Heart left ventricle (tissue), 16 donors: ENCODE results near the gene THSD4. TPM values are rescaled to one million over a fixed set of nuclear protein-coding genes. Genes with fewer than 3 reads are reported as not detected.

Experiments
- ATAC-seq, 4 donors: fragments of 200-7000 bp; cut with Tn5 transposase; one replicate each; pipeline ENCODE4 v1.9.1; 2020 to 2022; ENCODE audit warnings: moderate library complexity in 4 of 4, mild to moderate bottlenecking in 3 of 4, moderate number of reproducible peaks in 1 of 4
- DNase-seq, 5 donors: peaks; one replicate each; pipeline ENCODE4 v3.0.0-alpha.2; 2020
- H3K27ac ChIP-seq, 12 donors: fragments of 200-600 bp; sonication (generic) in 4 of 12; one replicate each; pipeline versions ENCODE4 v1.5.0 to v1.8.0; 2016 to 2022; ENCODE audit warnings: mild to moderate bottlenecking in 2 of 12
- H3K27me3 ChIP-seq, 9 donors: fragments of 200-600 bp; sonication (generic) in 2 of 9; one replicate each; pipeline versions ENCODE4 v1.5.1 to v1.8.0; 2016 to 2022; ENCODE audit warnings: mild to moderate bottlenecking in 3 of 9
- H3K36me3 ChIP-seq, 9 donors: fragments of 200-600 bp; sonication (generic) in 2 of 9; one replicate each; pipeline versions ENCODE4 v1.5.0 to v1.8.0; 2018 to 2022; ENCODE audit warnings: mild to moderate bottlenecking in 2 of 9
- H3K4me1 ChIP-seq, 12 donors: fragments of 200-600 bp; sonication (generic) in 4 of 12; one replicate each; pipeline versions ENCODE4 v1.5.0 to v1.8.0; 2016 to 2022; ENCODE audit warnings: mild to moderate bottlenecking in 3 of 12
- H3K4me3 ChIP-seq, 12 donors: fragments of 200-600 bp; sonication (generic) in 4 of 12; one replicate each; pipeline versions ENCODE4 v1.5.0 to v1.8.0; 2017 to 2022; ENCODE audit warnings: mild to moderate bottlenecking in 9 of 12, moderate library complexity in 4 of 12
- H3K9me3 ChIP-seq, 12 donors: fragments of 200-600 bp; sonication (generic) in 4 of 12; one replicate each; pipeline versions ENCODE4 v1.5.0 to v1.8.0; 2016 to 2022; ENCODE audit warnings: mild to moderate bottlenecking in 1 of 12
- POLR2A ChIP-seq, 2 donors: fragments of 450-650 bp; IDR thresholded peaks; one replicate each; pipeline ENCODE4 v1.6.1; 2017; ENCODE audit warnings: antibody characterized with exemption in 2 of 2, mild to moderate bottlenecking in 2 of 2, moderate library complexity in 2 of 2
- WGBS, 4 donors: extraction: QIAGEN DNeasy Blood & Tissue Kit in 2 of 4; methylation state at CpG; one replicate each; pipeline versions ENCODE4 v1.1.5 to v1.1.7; 2013 to 2018; 5-methylcytosine and 5-hydroxymethylcytosine counted together
- intact Hi-C, 10 donors: fragments of 100-400 bp; cut with DNase I; formaldehyde crosslinking; loops; one replicate each; pipeline versions ENCODE4 v1.11.1 to v1.14.2; 2022
- polyA plus RNA-seq, 2 donors: library from polyadenylated mRNA; stranded (reverse); fragments of 200-250 nt; gene quantifications; one replicate each; pipeline ENCODE4 v1.2.3, GENCODE V29; 2013
- total RNA-seq, 9 donors: library from RNA; depleted of rRNA in 2 of 9; stranded (reverse); fragments of >200 nt in 2 of 9; fragmentation: NEBNext Ultra II Directional in 3 of 9; extraction: Animal tissue kit (Norgen Biotek cat#: 25700) in 3 of 9; gene quantifications; one replicate each; pipeline versions ENCODE4 v1.1.0 to v1.2.4, GENCODE V29; 2016 to 2023
- TF ChIP-seq, protein P1 (sequence below), 12 donors: fragments of 200-600 bp; sonication (generic) in 4 of 12; IDR thresholded peaks; one replicate each; pipeline versions ENCODE4 v1.5.0 to v1.8.0; 2018 to 2022; ENCODE audit warnings: antibody characterized with exemption in 12 of 12, mild to moderate bottlenecking in 5 of 12
- donor health status: ischemic (EF 13 %, LVEDD 7.1; RV severe dilation, severe dysfunction).
- donor health status: healthy with polysubstance abuse.
- donor health status: DM: no; HTN: yes; CAD: no.
- donor health status: DM: no; HTN: no; CAD: no.
- donor health status: ischemic (EF 25% LVEDD 6.9; RV normal size, moderate dysfunction).
- donor health status: ischemic (EF 25% LVEDD 5.7; RV mildly dilated, moderate dysfunction).
- donor health status: healthy.
- donor health status: DM: yes; HTN: yes; CAD: no.
- donor health status: ischemic (EF 35%, LVEDD 5.7; RV mildly dilated, moderate dysfunction).
- donor health status: nonischemic (EF 11% LVEDD 7.7; RV severe dilation, severe dysfunction).
- donor health status: DM: yes; HTN: yes; CAD: no.
- donor health status: PGD.
- donor health status: ischemic (EF 29% LVEDD 5.4; RV normal size, mild dysfunction).
- donor health status: nonischemic (EF 23%, LVEDD 6.1; RV moderate dilation, normal function).

The THSD4 gene
- total and polyA plus RNA-seq, 11 donors, result 32.6 to 206 (median 93.2) TPM

DNA sequence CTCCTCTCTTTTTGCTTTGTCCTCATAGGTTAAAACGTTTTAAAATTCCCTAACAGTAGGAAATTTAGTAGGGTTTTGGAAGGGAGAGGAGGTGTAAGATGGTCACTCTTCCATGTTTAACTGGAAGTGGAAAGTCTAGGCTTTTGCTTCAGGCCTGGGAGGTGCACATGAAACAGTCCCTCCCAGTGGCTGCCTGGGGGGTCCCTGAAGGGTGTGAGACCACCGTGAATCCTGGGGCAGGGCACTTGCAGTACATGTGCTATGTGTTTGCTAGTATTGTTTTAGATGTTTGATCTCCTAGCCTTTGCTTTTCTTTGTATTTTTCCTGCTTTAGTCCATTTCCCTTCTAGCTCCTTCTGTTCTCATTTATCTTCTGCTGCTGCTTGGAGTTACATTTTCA is 178.5 kb downstream of the THSD4 start:
- Histone ChIP-seq H3K27ac (peak overlapping the region in 1 of 12 donors; percentile 15), H3K27me3 (no peaks in the 10 kb centered on the region), H3K36me3 (no peaks in the 10 kb centered on the region), H3K4me1 (peaks cover 0 to 38% (median 15%) of the 10 kb centered on the region in 12 donors), H3K9me3 (peaks cover 0 to 7% (median 0%) of the 10 kb centered on the region in 12 donors), H3K4me3 (no peak overlapping the region)
- ATAC-seq (no peak), DNase-seq (no peak)
- 30 to 51% (median 41%) methylated on average over 2 of the region's 2 CpGs for WGBS, 4 donors
- no peak for TF ChIP-seq POLR2A (IDR thresholded peaks at IDR 0.05)
- TF ChIP-seq, protein P1, sequence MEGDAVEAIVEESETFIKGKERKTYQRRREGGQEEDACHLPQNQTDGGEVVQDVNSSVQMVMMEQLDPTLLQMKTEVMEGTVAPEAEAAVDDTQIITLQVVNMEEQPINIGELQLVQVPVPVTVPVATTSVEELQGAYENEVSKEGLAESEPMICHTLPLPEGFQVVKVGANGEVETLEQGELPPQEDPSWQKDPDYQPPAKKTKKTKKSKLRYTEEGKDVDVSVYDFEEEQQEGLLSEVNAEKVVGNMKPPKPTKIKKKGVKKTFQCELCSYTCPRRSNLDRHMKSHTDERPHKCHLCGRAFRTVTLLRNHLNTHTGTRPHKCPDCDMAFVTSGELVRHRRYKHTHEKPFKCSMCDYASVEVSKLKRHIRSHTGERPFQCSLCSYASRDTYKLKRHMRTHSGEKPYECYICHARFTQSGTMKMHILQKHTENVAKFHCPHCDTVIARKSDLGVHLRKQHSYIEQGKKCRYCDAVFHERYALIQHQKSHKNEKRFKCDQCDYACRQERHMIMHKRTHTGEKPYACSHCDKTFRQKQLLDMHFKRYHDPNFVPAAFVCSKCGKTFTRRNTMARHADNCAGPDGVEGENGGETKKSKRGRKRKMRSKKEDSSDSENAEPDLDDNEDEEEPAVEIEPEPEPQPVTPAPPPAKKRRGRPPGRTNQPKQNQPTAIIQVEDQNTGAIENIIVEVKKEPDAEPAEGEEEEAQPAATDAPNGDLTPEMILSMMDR (IDR thresholded peaks at IDR 0.05), result no peak
- intact Hi-C loops, result no loop called here

DNA sequence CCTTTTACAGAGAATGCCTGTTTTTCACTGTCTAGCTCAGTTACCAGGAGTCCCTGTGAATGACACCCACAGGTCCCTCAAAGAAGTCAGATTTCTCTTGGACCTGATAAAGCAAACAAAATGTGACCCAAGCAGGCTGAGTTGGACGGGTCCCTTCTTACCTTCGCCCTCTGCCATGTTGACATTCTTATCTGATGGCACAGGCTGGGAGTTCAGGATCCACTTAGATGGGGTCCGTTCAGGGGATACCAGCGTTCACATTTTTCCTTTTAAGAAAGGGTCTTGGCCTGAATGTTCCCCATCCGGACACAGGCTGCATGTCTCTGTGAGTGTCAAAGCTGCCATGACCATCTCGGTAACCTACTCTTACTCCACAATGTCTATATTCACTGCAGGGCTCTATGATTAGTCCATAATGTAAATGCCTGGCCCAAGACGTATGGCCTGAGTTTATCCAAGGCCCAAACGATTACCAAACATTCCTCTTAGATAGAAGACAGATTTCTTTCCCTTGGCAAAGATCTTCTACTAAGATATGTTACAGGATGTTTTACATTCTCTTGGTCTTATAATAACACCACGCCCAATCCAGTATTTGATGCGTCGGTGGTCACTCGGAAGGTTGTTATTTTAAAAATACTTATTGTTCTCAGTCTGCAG is 179.1 kb downstream of the THSD4 start:
- ATAC-seq (peak in 1 of 4 donors; percentile 6), DNase-seq (no peak)
- Histone ChIP-seq H3K36me3 (no peaks in the 10 kb centered on the region), H3K4me3 (no peak overlapping the region), H3K4me1 (peaks cover 0 to 33% (median 13%) of the 10 kb centered on the region in 12 donors), H3K9me3 (peaks cover 0 to 7% (median 0%) of the 10 kb centered on the region in 12 donors), H3K27ac (peak overlapping the region in 3 of 12 donors; percentile 15 to 70 (median 17)), H3K27me3 (no peaks in the 10 kb centered on the region)
- WGBS, 4 donors, result 66 to 78% (median 72%) methylated on average over 12 of the region's 12 CpGs
- TF ChIP-seq, protein P1 (IDR thresholded peaks at IDR 0.05), result no peak
- TF ChIP-seq POLR2A (IDR thresholded peaks at IDR 0.05), result no peak
- intact Hi-C loops, result no loop called here

DNA sequence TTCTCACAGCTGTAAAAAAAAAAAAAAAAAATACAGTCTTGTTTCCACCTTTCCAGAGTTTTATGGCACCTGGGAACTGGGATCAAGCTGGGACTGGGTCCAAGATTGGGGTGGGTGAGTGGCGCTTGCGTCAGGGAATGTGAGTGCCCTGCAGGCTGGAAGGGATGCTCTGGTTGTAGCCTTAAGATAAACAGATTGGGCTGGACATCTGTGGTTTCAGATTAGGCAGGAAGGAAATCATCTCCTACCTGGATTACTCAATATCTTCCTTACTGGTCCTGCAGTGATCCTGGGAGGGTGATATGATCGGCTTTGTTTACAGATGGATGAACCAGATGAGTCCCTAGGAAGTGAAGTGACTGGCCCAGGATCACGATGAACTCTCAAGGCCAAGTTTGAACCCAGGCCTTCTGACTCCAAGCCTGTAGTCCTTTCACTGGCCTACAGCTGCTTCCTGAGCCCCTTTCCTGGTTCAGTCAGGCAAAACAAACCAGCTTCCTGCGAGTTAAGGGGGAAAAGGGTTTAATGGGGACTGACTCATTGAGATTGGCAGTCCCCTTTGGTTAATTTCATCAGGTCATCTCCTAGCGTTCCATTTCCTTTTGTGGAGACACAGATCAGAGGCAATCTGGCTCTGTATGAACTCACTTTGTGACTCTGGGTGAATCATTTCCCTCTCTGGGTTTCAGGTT is 179.8 kb downstream of the THSD4 start:
- intact Hi-C loops, result no loop called here
- DNase-seq (peak in 1 of 5 donors; percentile 15), ATAC-seq (peak in 3 of 4 donors; percentile 69 to 81 (median 70))
- H3K27me3 ChIP-seq, result no peaks in the 10 kb centered on the region
- H3K36me3 ChIP-seq, result no peaks in the 10 kb centered on the region
- 41 to 51% (median 50%) methylated on average over 6 of the region's 6 CpGs for WGBS, 4 donors
- peak overlapping the region in 4 of 12 donors; percentile 1 to 70 (median 20) for H3K27ac ChIP-seq
- H3K4me1 ChIP-seq, result peaks cover 0 to 31% (median 13%) of the 10 kb centered on the region in 12 donors
- TF ChIP-seq POLR2A (IDR thresholded peaks at IDR 0.05), result no peak
- TF ChIP-seq, protein P1 (IDR thresholded peaks at IDR 0.05), result no peak
- H3K9me3 ChIP-seq, result peaks cover 0 to 7% (median 0%) of the 10 kb centered on the region in 12 donors
- H3K4me3 ChIP-seq, result no peak overlapping the region

- peak overlapping the region in 5 of 12 donors; percentile 1 to 70 (median 22) for H3K27ac ChIP-seq
- no peak for TF ChIP-seq POLR2A (IDR thresholded peaks at IDR 0.05)
- TF ChIP-seq, protein P1 (IDR thresholded peaks at IDR 0.05), result no peak
- WGBS, 4 donors, result 43 to 54% (median 44%) methylated on average over 3 of the region's 3 CpGs
- no peaks in the 10 kb centered on the region for H3K27me3 ChIP-seq
- no peaks in the 10 kb centered on the region for H3K36me3 ChIP-seq
- H3K4me3 ChIP-seq, result no peak overlapping the region
- intact Hi-C loops, result no loop called here
- H3K4me1 ChIP-seq, result peaks cover 0 to 31% (median 13%) of the 10 kb centered on the region in 12 donors
- DNase-seq (no peak), ATAC-seq (no peak)
- peaks cover 0 to 7% (median 0%) of the 10 kb centered on the region in 12 donors for H3K9me3 ChIP-seq
These were observed 180.5 kb downstream of the THSD4 start for GRCh38 chr15:71295603-71296314.
